B cell (primary cell): ENCODE measurements around the gene RABGAP1L.

Experiments
- CTCF ChIP-seq: fragments of 200-600 bp; IDR thresholded peaks from one replicate; pipeline ENCODE4 v1.8.0; 2022; ENCODE audit warnings: antibody characterized with exemption, mild to moderate bottlenecking
- EZH2 ChIP-seq: IDR thresholded peaks from 2 replicates; pipeline ENCODE4 v1.6.1; 2012; ENCODE audit warnings: borderline replicate concordance, low read depth, mild to moderate bottlenecking, moderate library complexity, low read length; ENCODE audit not compliant: insufficient read depth, poor library complexity, severe bottlenecking

DNA sequence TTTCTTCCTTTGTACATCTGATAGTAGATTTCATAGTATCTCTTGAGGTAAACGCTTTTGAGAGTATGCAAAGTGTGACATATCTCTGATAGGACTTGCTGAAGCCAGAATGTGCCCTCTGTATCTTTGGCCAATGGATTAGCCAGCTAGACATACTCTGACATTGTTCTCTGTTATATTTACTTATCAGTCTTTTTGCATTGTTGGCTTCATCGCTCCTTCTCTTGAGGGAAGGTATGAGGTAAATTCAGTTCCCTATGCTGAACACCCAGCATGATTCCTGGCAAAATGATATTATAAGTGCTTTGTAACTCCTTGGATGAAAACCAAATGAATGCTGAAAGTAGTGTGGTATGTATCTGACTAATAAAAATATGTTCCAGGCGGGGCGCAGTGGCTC is 677.2 kb downstream of the RABGAP1L start:
- TF ChIP-seq CTCF (no peak), EZH2 (no peak)
